Kidney (tissue), 14 donors: ENCODE results near the gene FAM210A. TPM values are rescaled to one million over a fixed set of nuclear protein-coding genes. Genes with fewer than 3 reads are reported as not detected.
"Not testable (repeated sequence)": the region's sequence is repeated elsewhere in the genome, so short reads cannot be mapped to it uniquely, and the experiment has no call there.

Experiments used
- DNase-seq, 5 donors: peaks; one replicate each; pipeline ENCODE4 v3.0.0-alpha.2; 2013 to 2020
- FAIRE-seq: peaks from 2 replicates; lab custom pipeline; 2012; peaks lifted over from hg19 to GRCh38; lab: Jason Lieb, UNC
- H3K27ac ChIP-seq, 2 donors: one replicate each; pipeline ENCODE4 v1.7.0; 2013; ENCODE audit warnings: low read depth in 2 of 2, low read length in 2 of 2, inconsistent platforms in 1 of 2
- H3K27me3 ChIP-seq: one replicate; pipeline ENCODE4 v1.7.1; 2013; ENCODE audit warnings: low read length, inconsistent platforms; ENCODE audit not compliant: control insufficient read depth, insufficient read depth
- H3K36me3 ChIP-seq, 3 donors: one replicate each; pipeline versions ENCODE4 v1.7.0 to v1.7.1; 2013; ENCODE audit warnings: low read length in 3 of 3, control low read depth in 1 of 3, inconsistent platforms in 1 of 3; ENCODE audit not compliant: insufficient read depth in 3 of 3, control insufficient read depth in 2 of 3
- H3K4me1 ChIP-seq, 3 donors: one replicate each; pipeline versions ENCODE4 v1.7.0 to v1.7.1; 2013; ENCODE audit warnings: low read length in 3 of 3, inconsistent platforms in 1 of 3, low read depth in 1 of 3; ENCODE audit not compliant: control insufficient read depth in 2 of 3, insufficient read depth in 2 of 3
- H3K4me3 ChIP-seq, 3 donors: one replicate each; pipeline versions ENCODE4 v1.7.0 to v1.8.1; 2013; ENCODE audit warnings: low read length in 3 of 3, control low read depth in 1 of 3, inconsistent platforms in 1 of 3
- H3K9ac ChIP-seq, 3 donors: one replicate each; pipeline versions ENCODE4 v1.7.0 to v1.7.1; 2013; ENCODE audit warnings: low read length in 3 of 3, control low read depth in 1 of 3, inconsistent platforms in 1 of 3
- H3K9me3 ChIP-seq, 3 donors: one replicate each; pipeline versions ENCODE4 v1.7.0 to v1.7.1; 2013; ENCODE audit warnings: low read length in 3 of 3, control low read depth in 1 of 3, inconsistent platforms in 1 of 3; ENCODE audit not compliant: control insufficient read depth in 2 of 3, insufficient read depth in 1 of 3
- CTCF ChIP-seq: IDR thresholded peaks from 3 replicates; pipeline ENCODE4 v1.5.1; 2012; ENCODE audit warnings: mild to moderate bottlenecking, moderate library complexity, borderline replicate concordance; ENCODE audit not compliant: insufficient read depth; ENCODE audit errors: extremely low read depth
- intact Hi-C: fragments of 100-400 bp; cut with DNase I; formaldehyde crosslinking; loops from one replicate; pipeline ENCODE4 v1.11.1; 2022
- polyA plus RNA-seq: library from polyadenylated mRNA; stranded (reverse); fragments of 350-450 nt; fragmentation: Illumina TruSeq; extraction: RNeasy Lipid Tissue Mini Kit (QIAGEN cat#74804); gene quantifications from one replicate; pipeline ENCODE4 v1.2.3, GENCODE V29; 2014; ENCODE audit warnings: low read depth, low replicate concordance; ENCODE audit not compliant: insufficient read depth
- total RNA-seq: library from RNA; stranded (reverse); fragmentation: NEBNext Ultra II Directional; extraction: Animal tissue kit (Norgen Biotek cat#: 25700); gene quantifications from one replicate; pipeline ENCODE4 v1.2.1, GENCODE V29; 2021
- donor health status: control.
- donor health status: control.
- donor health status: control.
- donor health status: control.
- donor health status: control.
- donor health status: DM: yes; HTN: yes; CAD: no.
- donor health status: Normal renal cell carcinoma (clear cell type).

The FAM210A gene
- total and polyA plus RNA-seq, 2 donors from 2014 or later: 13.7 to 18.0 TPM

- H3K9me3 ChIP-seq, FAIRE-seq, H3K9ac ChIP-seq, H3K27ac ChIP-seq, intact Hi-C loops, H3K36me3 ChIP-seq, H3K27me3 ChIP-seq, H3K4me3 ChIP-seq, H3K4me1 ChIP-seq, DNase-seq: not testable (repeated sequence)
These were observed 36.3 kb downstream of the FAM210A start for GRCh38 chr18:13690060-13690459.

DNA sequence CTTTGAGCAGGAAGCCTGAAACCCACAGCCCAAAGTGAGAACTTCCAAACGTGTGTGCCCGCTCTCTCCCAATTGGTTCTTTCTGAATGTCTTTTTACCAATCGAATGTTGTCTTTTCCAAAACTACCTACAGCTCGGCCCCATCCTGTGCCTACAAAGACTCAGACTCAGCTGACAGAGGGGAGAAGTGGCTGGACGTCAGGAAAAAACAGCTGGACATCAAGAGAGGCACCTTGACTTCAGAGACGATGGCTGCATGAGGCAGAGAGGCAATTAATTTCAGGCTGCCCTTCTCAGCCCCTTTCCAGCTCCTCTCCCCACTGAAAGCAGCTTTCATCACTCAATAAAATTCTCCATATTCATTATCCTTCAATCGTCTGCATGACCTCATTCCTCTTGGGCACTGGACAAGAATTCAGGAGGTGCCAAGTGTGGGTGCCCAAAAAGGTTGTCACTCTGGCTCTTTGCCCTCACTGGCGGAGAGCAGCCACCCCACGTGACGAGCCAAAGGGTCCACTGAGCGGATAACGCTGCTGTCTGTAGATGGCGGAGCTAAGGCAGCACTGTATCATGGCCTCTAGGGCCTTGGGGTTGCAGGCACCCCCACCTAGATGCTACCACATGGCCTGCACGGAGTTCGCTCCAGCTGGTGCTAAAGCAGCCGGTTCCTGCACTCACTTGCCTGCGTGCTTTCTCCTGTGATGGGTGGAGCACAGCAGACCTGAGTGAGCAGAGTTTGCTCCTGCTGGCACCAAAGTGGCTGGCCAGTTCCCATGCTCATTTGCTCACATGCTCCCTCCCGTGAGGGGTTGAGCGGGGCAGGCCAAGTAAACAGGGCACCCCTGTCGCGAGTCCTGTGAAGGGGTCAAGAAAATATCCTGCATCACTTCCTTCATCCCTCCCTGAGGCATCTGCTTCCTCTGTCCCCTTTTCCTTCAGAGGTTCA is 37.9 kb downstream of the FAM210A start:
- DNase-seq (no peak), FAIRE-seq (no peak)
- H3K9ac ChIP-seq: no peak overlapping the region
- TF ChIP-seq CTCF: no peak
- H3K9me3 ChIP-seq: no peaks in the 10 kb centered on the region
- no peaks in the 10 kb centered on the region for H3K36me3 ChIP-seq
- no peaks in the 10 kb centered on the region for H3K27me3 ChIP-seq
- no peak overlapping the region for H3K27ac ChIP-seq
- intact Hi-C loops: no loop called here
- no peak overlapping the region for H3K4me3 ChIP-seq
- H3K4me1 ChIP-seq: peaks cover 0 to 3% (median 0%) of the 10 kb centered on the region in 3 donors

GRCh38 chr18:13684546-13684945 is 41.8 kb downstream of the FAM210A start:
- intact Hi-C loops: no loop called here
- FAIRE-seq: no peak
- no peak overlapping the region for H3K4me3 ChIP-seq

More at GRCh38 chr18:13684546-13684945, 41.8 kb downstream of the FAM210A start:
- Histone ChIP-seq H3K9ac (no peak overlapping the region), H3K27me3 (no peaks in the 10 kb centered on the region), H3K27ac (no peak overlapping the region), H3K4me1 (peaks cover 0 to 3% (median 0%) of the 10 kb centered on the region in 3 donors), H3K9me3 (no peaks in the 10 kb centered on the region), H3K36me3 (no peaks in the 10 kb centered on the region)
- no peak for TF ChIP-seq CTCF
- DNase-seq: no peak
